ENCODE results near the gene EML4.

DNA sequence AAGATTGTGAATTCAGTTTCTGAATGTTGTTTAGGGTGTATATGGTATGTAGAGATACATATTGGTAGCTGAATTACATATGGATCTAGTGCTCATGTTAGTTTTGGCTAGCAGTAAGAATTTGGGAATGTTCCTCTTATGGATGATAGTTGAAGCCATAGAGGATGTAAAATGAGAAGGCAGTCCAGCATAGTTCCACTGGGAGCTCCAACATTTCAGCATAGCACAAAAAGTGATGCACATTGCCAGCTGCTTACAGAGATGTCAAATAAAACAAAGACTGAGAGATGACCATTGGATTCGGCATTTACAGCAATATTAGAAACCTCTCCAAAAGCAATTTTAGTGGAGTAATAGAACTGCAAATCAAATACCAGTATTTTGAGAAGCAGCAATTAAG lies 77.4 kb downstream of the EML4 start:
- TF ChIP-seq, protein P1, sequence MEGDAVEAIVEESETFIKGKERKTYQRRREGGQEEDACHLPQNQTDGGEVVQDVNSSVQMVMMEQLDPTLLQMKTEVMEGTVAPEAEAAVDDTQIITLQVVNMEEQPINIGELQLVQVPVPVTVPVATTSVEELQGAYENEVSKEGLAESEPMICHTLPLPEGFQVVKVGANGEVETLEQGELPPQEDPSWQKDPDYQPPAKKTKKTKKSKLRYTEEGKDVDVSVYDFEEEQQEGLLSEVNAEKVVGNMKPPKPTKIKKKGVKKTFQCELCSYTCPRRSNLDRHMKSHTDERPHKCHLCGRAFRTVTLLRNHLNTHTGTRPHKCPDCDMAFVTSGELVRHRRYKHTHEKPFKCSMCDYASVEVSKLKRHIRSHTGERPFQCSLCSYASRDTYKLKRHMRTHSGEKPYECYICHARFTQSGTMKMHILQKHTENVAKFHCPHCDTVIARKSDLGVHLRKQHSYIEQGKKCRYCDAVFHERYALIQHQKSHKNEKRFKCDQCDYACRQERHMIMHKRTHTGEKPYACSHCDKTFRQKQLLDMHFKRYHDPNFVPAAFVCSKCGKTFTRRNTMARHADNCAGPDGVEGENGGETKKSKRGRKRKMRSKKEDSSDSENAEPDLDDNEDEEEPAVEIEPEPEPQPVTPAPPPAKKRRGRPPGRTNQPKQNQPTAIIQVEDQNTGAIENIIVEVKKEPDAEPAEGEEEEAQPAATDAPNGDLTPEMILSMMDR (conservative IDR thresholded peaks at IDR 0.05; ENCODE audit: low read depth, low read length) = no peak
- TF ChIP-seq EZH2 (IDR thresholded peaks at IDR 0.05; ENCODE audit: low read length, unreplicated experiment) = no peak
- TF ChIP-seq EZH2phosphoT487 (IDR thresholded peaks at IDR 0.05; ENCODE audit: borderline replicate concordance, low read length) = no peak
